CD14-positive monocyte (primary cell): Measurements from ENCODE around the gene IBA57. TPM values are rescaled to one million over a fixed set of nuclear protein-coding genes. Genes with fewer than 3 reads are reported as not detected.

Experiments used
- DNase-seq, 3 donors: peaks; one replicate each; pipeline ENCODE4 v3.0.0-alpha.2; 2011 to 2022
- H2AFZ ChIP-seq: 2 replicates; pipeline ENCODE4 v1.6.0; 2012; ENCODE audit warnings: mild to moderate bottlenecking, low read depth, low read length, inconsistent platforms; ENCODE audit not compliant: insufficient read depth, poor library complexity, severe bottlenecking
- H3K27ac ChIP-seq, 2 donors: 1 replicate in 1 of 2; 2 replicates in 1 of 2; pipeline ENCODE4 v1.5.1; 2012 to 2013; ENCODE audit warnings: low read length in 2 of 2, control low read depth in 1 of 2, inconsistent platforms in 1 of 2, low read depth in 1 of 2, mild to moderate bottlenecking in 1 of 2
- H3K27me3 ChIP-seq, 2 donors: one replicate each; pipeline versions ENCODE4 v1.6.0 to v1.6.1; 2011 to 2013; ENCODE audit warnings: low read length in 2 of 2; ENCODE audit not compliant: control insufficient read depth in 2 of 2, insufficient read depth in 2 of 2
- H3K36me3 ChIP-seq, 2 donors: replicated peaks in 1 of 2; 1 replicate in 1 of 2; 2 replicates in 1 of 2; pipeline versions ENCODE4 v1.5.1 to v1.6.1; 2012 to 2013; ENCODE audit warnings: low read length in 2 of 2, control low read depth in 1 of 2, inconsistent platforms in 1 of 2, mild to moderate bottlenecking in 1 of 2; ENCODE audit not compliant: insufficient read depth in 2 of 2, control insufficient read depth in 1 of 2
- H3K4me1 ChIP-seq, 2 donors: 1 replicate in 1 of 2; 2 replicates in 1 of 2; pipeline versions ENCODE4 v1.5.1 to v1.6.1; 2012 to 2013; ENCODE audit warnings: low read length in 2 of 2, control low read depth in 1 of 2, inconsistent platforms in 1 of 2, mild to moderate bottlenecking in 1 of 2, moderate library complexity in 1 of 2; ENCODE audit not compliant: insufficient read depth in 2 of 2, control insufficient read depth in 1 of 2
- H3K4me2 ChIP-seq: replicated peaks from 2 replicates; pipeline ENCODE3; 2012; ENCODE audit warnings: low read length, moderate library complexity, mild to moderate bottlenecking; ENCODE audit not compliant: poor library complexity, severe bottlenecking; ENCODE audit errors: extremely low read depth
- H3K4me3 ChIP-seq, 3 experiments: fragments of 200-600 bp in 1 of 3; sonication (generic) in 1 of 3; replicated peaks in 1 of 3; 1 replicate in 2 of 3; 2 replicates in 1 of 3; pipeline ENCODE4 v1.5.1; 2011 to 2013; ENCODE audit warnings: low read length in 3 of 3, mild to moderate bottlenecking in 3 of 3, control low read depth in 2 of 3, low read depth in 2 of 3, inconsistent platforms in 1 of 3, moderate library complexity in 1 of 3
- H3K79me2 ChIP-seq: 2 replicates; pipeline ENCODE4 v1.6.0; 2012; ENCODE audit warnings: mild to moderate bottlenecking, control low read depth, inconsistent platforms, low read length, moderate library complexity; ENCODE audit not compliant: insufficient read depth
- H3K9ac ChIP-seq: 2 replicates; pipeline ENCODE4 v1.6.0; 2017; ENCODE audit warnings: low read length, mild to moderate bottlenecking; ENCODE audit not compliant: insufficient read depth, poor library complexity, severe bottlenecking
- H3K9me3 ChIP-seq, 2 donors: replicated peaks in 1 of 2; 1 replicate in 1 of 2; 2 replicates in 1 of 2; pipeline versions ENCODE4 v1.5.1 to v1.6.1; 2012 to 2013; ENCODE audit warnings: low read length in 2 of 2, control low read depth in 1 of 2; ENCODE audit not compliant: control insufficient read depth in 1 of 2, insufficient read depth in 1 of 2
- H4K20me1 ChIP-seq: 2 replicates; pipeline ENCODE4 v1.6.0; 2012; ENCODE audit warnings: mild to moderate bottlenecking, low read length, control low read depth, moderate library complexity; ENCODE audit not compliant: insufficient read depth
- H3K27ac Mint-ChIP-seq, 7 donors: one replicate each; pipeline ENCODE4 v1.8.0; 2020; ENCODE audit warnings: mild to moderate bottlenecking in 7 of 7, mixed read lengths in 7 of 7, moderate library complexity in 6 of 7, inconsistent platforms in 2 of 7
- H3K27me3 Mint-ChIP-seq, 3 donors: one replicate each; pipeline ENCODE4 v1.8.0; 2021 to 2022; ENCODE audit warnings: low read depth in 3 of 3, mild to moderate bottlenecking in 3 of 3, mixed read lengths in 3 of 3, moderate library complexity in 3 of 3, inconsistent platforms in 1 of 3
- H3K36me3 Mint-ChIP-seq, 2 donors: one replicate each; pipeline ENCODE4 v1.8.0; 2020; ENCODE audit warnings: mixed read lengths in 2 of 2, inconsistent platforms in 1 of 2, mild to moderate bottlenecking in 1 of 2
- H3K4me1 Mint-ChIP-seq: one replicate; pipeline ENCODE4 v1.8.0; 2020; ENCODE audit warnings: mild to moderate bottlenecking, mixed read lengths
- H3K4me3 Mint-ChIP-seq, 2 donors: one replicate each; pipeline ENCODE4 v1.8.0; 2020; ENCODE audit warnings: mild to moderate bottlenecking in 2 of 2, mixed read lengths in 2 of 2, moderate library complexity in 1 of 2
- H3K9me3 Mint-ChIP-seq, 7 donors: one replicate each; pipeline ENCODE4 v1.8.0; 2020 to 2022; ENCODE audit warnings: mixed read lengths in 7 of 7, mild to moderate bottlenecking in 6 of 7, moderate library complexity in 6 of 7, inconsistent platforms in 2 of 7
- CTCF ChIP-seq: fragments of 200-600 bp; IDR thresholded peaks from one replicate; pipeline ENCODE4 v1.8.0; 2022; ENCODE audit warnings: antibody characterized with exemption, mild to moderate bottlenecking
- WGBS: methylation state at CpG from one replicate; pipeline ENCODE4 v1.1.5; 2013; ENCODE audit warnings: missing lambda C conversion rate; ENCODE audit not compliant: insufficient coverage; 5-methylcytosine and 5-hydroxymethylcytosine counted together
- intact Hi-C, 2 donors: fragments of 100-400 bp; cut with micrococcal nuclease; formaldehyde crosslinking; loops; one replicate each; pipeline versions ENCODE4 v1.15.0 to v1.15.1; 2023
- polyA plus RNA-seq, 3 donors: library from polyadenylated mRNA; depleted of rRNA in 1 of 3; unstranded in 2 of 3; stranded (reverse) in 1 of 3; fragments of 300-500 nt in 2 of 3; fragments of >200 nt in 1 of 3; fragmentation: Illumina TruSeq in 2 of 3; gene quantifications; 1 replicate in 2 of 3; 2 replicates in 1 of 3; pipeline ENCODE4 v1.2.3, GENCODE V29; 2012 to 2021

Gene IBA57
- polyA plus RNA-seq, 3 donors = 1.6 to 2.1 (median 1.7) TPM

- H2AFZ ChIP-seq = peak overlapping the region; percentile 46
- H3K4me3 ChIP-seq = peak overlapping the region; percentile 41 to 75 (median 55)
- H3K27me3 ChIP-seq = peaks cover 0 to 16% of the 10 kb centered on the region in 2 donors
- Mint-ChIP-seq H3K27ac (peak overlapping the region; percentile 97 to 99 (median 99)), H3K9me3 (no peaks in the 10 kb centered on the region), H3K36me3 (peaks cover 6 to 7% of the 10 kb centered on the region in 2 donors), H3K4me1 (peaks cover 43% of the 10 kb centered on the region), H3K27me3 (peaks cover 2 to 28% (median 11%) of the 10 kb centered on the region in 3 donors), H3K4me3 (peak overlapping the region; percentile 77 to 92)
- H3K27ac ChIP-seq = peak overlapping the region; percentile 94 to 99
- peak; percentile 69 to 86 (median 76) for DNase-seq
- no peaks in the 10 kb centered on the region for H3K36me3 ChIP-seq
- no peaks in the 10 kb centered on the region for H3K9me3 ChIP-seq
- peaks cover 16% of the 10 kb centered on the region for H3K79me2 ChIP-seq
- intact Hi-C loops = loop anchor here (2.0 to 5.0 kb wide), 2 partner anchors 24 to 32 kb away; partner anchors contain the start of gene GUK1 (in 1 of the 2)
- peak overlapping the region; percentile 70 for H3K9ac ChIP-seq
- peaks cover 30 to 35% of the 10 kb centered on the region in 2 donors for H3K4me1 ChIP-seq
- no peak for TF ChIP-seq CTCF
- peak overlapping the region; percentile 78 for H3K4me2 ChIP-seq
- WGBS = 17% methylated on average over 14 of the region's 20 CpGs
- no peaks in the 10 kb centered on the region for H4K20me1 ChIP-seq
Measured at GRCh38 chr1:228164561-228165371, 838 bp upstream of the IBA57 start.

- peaks cover 6 to 7% of the 10 kb centered on the region in 2 donors for H3K36me3 Mint-ChIP-seq
- Histone ChIP-seq H2AFZ (peak overlapping the region; percentile 38), H3K27me3 (peaks cover 0 to 16% of the 10 kb centered on the region in 2 donors), H3K4me2 (peak overlapping the region; percentile 78), H3K4me1 (peaks cover 30 to 35% of the 10 kb centered on the region in 2 donors), H3K9me3 (no peaks in the 10 kb centered on the region), H3K79me2 (peaks cover 16% of the 10 kb centered on the region), H3K27ac (peak overlapping the region; percentile 97 to 99), H3K4me3 (peak overlapping the region; percentile 59 to 75 (median 69)), H3K9ac (peak overlapping the region; percentile 97), H3K36me3 (no peaks in the 10 kb centered on the region), H4K20me1 (no peaks in the 10 kb centered on the region)
- H3K4me3 Mint-ChIP-seq = peak overlapping the region; percentile 62
- H3K4me1 Mint-ChIP-seq = peaks cover 43% of the 10 kb centered on the region
- 11% methylated on average over 21 of the region's 26 CpGs for WGBS
- H3K27ac Mint-ChIP-seq = peak overlapping the region; percentile 92 to 98 (median 97)
- peak; percentile 92 to 97 (median 93) for DNase-seq
- intact Hi-C loops = loop anchor here (1.0 to 5.0 kb wide), 4 partner anchors 26 to 82 kb away; partner anchors contain the start of gene GUK1 (in 1 of the 2)
- peaks cover 2 to 24% (median 11%) of the 10 kb centered on the region in 3 donors for H3K27me3 Mint-ChIP-seq
- TF ChIP-seq CTCF = peak; percentile 17
- H3K9me3 Mint-ChIP-seq = peaks cover 0 to 1% (median 0%) of the 10 kb centered on the region in 7 donors
Measured at GRCh38 chr1:228166170-228166936, 749 bp downstream of the IBA57 start.
